BE2C (cell line): ENCODE measurements around the gene NRIP1.

Experiments used
- DNase-seq: peaks from one replicate; pipeline ENCODE4 v3.0.0-alpha.2; 2020
- H3K27me3 ChIP-seq: fragments of 250-450 bp; sonication (Bioruptor Pico); 2 replicates; pipeline ENCODE4 v1.5.1; 2020; ENCODE audit warnings: mild to moderate bottlenecking
- H3K36me3 ChIP-seq: fragments of 250-450 bp; sonication (Bioruptor Pico); 2 replicates; pipeline ENCODE4 v1.5.1; 2020; ENCODE audit warnings: mild to moderate bottlenecking
- H3K4me1 ChIP-seq: fragments of 250-450 bp; sonication (Bioruptor Pico); 2 replicates; pipeline ENCODE4 v1.5.1; 2020
- H3K4me3 ChIP-seq: 2 replicates; pipeline ENCODE4 v1.5.1; 2011; ENCODE audit warnings: low read depth, low read length
- H3K9me3 ChIP-seq: fragments of 250-450 bp; sonication (Bioruptor Pico); 2 replicates; pipeline ENCODE4 v1.5.1; 2020
- TF ChIP-seq, protein P1 (sequence below): IDR thresholded peaks from 2 replicates; pipeline ENCODE4 v1.5.1; 2012; ENCODE audit warnings: mild to moderate bottlenecking, low read depth, low read length

The NRIP1 gene

DNA sequence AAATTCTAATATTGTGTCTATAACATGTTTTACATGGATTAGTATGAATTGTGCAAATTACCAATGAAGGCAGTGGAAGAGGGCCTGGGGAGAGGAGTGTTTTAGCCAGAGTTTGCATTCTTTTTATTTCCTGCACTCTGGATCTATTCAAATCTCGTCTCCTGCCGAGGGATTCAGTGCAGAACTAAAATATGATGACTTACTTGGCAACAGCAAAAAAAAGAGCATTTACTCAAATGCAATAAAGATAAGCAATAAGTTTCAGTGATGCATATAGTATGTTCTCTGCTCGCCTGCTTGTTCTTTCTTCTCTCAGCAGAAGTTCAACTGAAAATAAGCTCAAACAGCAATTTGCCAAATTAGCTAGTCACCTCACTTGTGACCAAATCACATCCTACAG lies 33.4 kb upstream of the NRIP1 start:
- Histone ChIP-seq H3K27me3 (no peaks in the 10 kb centered on the region), H3K36me3 (no peaks in the 10 kb centered on the region), H3K4me1 (no peaks in the 10 kb centered on the region), H3K4me3 (no peak overlapping the region), H3K9me3 (no peaks in the 10 kb centered on the region)
- TF ChIP-seq, protein P1, sequence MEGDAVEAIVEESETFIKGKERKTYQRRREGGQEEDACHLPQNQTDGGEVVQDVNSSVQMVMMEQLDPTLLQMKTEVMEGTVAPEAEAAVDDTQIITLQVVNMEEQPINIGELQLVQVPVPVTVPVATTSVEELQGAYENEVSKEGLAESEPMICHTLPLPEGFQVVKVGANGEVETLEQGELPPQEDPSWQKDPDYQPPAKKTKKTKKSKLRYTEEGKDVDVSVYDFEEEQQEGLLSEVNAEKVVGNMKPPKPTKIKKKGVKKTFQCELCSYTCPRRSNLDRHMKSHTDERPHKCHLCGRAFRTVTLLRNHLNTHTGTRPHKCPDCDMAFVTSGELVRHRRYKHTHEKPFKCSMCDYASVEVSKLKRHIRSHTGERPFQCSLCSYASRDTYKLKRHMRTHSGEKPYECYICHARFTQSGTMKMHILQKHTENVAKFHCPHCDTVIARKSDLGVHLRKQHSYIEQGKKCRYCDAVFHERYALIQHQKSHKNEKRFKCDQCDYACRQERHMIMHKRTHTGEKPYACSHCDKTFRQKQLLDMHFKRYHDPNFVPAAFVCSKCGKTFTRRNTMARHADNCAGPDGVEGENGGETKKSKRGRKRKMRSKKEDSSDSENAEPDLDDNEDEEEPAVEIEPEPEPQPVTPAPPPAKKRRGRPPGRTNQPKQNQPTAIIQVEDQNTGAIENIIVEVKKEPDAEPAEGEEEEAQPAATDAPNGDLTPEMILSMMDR, result no peak
- DNase-seq, result no peak

DNA sequence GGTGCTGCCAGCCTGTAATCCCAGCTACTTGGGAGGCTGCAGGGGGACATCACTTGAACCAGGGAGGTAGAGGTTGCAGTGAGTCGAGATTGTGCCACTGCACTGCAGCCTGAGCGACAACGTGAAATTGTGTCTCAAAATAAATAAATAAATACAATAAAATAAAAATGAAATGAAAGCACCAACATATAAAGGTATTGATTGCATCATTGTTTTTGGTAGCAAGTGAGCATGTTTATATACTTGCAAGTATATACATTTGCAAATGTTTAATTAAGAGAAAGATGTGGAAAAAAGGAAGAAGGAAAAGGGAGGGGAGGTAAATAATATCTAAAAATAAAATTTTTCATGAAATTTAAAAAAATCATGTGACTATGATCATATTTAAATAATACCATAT lies 32.8 kb upstream of the NRIP1 start:
- Histone ChIP-seq H3K4me3 (no peak overlapping the region), H3K36me3 (no peaks in the 10 kb centered on the region), H3K4me1 (no peaks in the 10 kb centered on the region), H3K27me3 (no peaks in the 10 kb centered on the region), H3K9me3 (no peaks in the 10 kb centered on the region)
- no peak for DNase-seq
- TF ChIP-seq, protein P1, result no peak

DNA sequence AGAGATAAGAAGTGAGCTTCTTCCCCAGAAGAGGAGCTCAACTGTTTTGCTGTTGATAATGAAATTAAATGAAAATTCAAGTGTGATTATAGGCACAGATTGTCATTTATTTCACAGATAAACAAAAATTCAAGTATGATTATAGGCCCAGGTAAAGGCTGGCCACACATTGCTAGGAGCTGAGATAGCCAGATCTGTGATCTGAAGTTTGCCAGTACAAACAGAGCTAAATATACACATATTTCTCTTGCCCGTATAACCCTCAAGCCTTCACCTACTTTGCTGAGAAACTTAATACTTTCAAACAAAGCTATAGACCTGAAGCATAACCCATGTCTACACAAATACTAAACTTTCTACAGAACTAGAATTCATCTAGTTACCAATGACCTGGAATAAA lies 31.3 kb upstream of the NRIP1 start:
- Histone ChIP-seq H3K9me3 (no peaks in the 10 kb centered on the region), H3K27me3 (no peaks in the 10 kb centered on the region), H3K4me1 (no peaks in the 10 kb centered on the region), H3K36me3 (no peaks in the 10 kb centered on the region), H3K4me3 (no peak overlapping the region)
- no peak for DNase-seq
- TF ChIP-seq, protein P1, result no peak

- no peaks in the 10 kb centered on the region for H3K27me3 ChIP-seq
- H3K4me3 ChIP-seq, result no peak overlapping the region
- no peaks in the 10 kb centered on the region for H3K9me3 ChIP-seq
- TF ChIP-seq, protein P1, result no peak
- H3K4me1 ChIP-seq, result no peaks in the 10 kb centered on the region
- no peaks in the 10 kb centered on the region for H3K36me3 ChIP-seq
- DNase-seq, result no peak
Observed at GRCh38 chr21:15095326-15095725, 30.5 kb upstream of the NRIP1 start.

- DNase-seq, result no peak
- Histone ChIP-seq H3K36me3 (no peaks in the 10 kb centered on the region), H3K4me1 (peaks cover under 1% of the 10 kb centered on the region), H3K4me3 (no peak overlapping the region), H3K9me3 (no peaks in the 10 kb centered on the region), H3K27me3 (no peaks in the 10 kb centered on the region)
- TF ChIP-seq, protein P1, result no peak
Observed at GRCh38 chr21:15094706-15095105, 29.9 kb upstream of the NRIP1 start.

- no peaks in the 10 kb centered on the region for H3K36me3 ChIP-seq
- H3K27me3 ChIP-seq, result no peaks in the 10 kb centered on the region
- peaks cover 3% of the 10 kb centered on the region for H3K4me1 ChIP-seq
- TF ChIP-seq, protein P1, result no peak
- H3K9me3 ChIP-seq, result no peaks in the 10 kb centered on the region
- DNase-seq, result no peak
- H3K4me3 ChIP-seq, result no peak overlapping the region
Observed at GRCh38 chr21:15093216-15093615, 28.4 kb upstream of the NRIP1 start.
